ENCODE measurements around the gene CPED1.

DNA sequence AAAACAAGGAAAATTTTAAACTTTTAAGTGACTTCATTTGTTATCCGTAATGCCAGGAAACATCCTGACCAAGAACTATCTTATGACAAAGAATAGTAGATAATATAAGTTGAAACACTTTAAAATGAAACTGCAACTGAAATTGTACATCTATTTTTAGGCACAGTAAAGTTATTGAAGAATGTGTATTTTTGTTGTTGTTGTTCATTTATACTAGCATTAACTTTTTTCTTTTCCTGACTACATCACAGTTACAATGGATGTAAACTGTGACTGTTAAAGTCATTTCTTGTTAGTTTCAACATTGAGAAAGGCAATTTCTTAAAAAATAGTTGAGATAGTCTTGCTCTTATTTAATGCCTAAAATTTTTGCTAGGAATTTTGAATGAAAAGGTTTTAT is 2.6 kb downstream of the CPED1 start:
- TF ChIP-seq, protein P1, sequence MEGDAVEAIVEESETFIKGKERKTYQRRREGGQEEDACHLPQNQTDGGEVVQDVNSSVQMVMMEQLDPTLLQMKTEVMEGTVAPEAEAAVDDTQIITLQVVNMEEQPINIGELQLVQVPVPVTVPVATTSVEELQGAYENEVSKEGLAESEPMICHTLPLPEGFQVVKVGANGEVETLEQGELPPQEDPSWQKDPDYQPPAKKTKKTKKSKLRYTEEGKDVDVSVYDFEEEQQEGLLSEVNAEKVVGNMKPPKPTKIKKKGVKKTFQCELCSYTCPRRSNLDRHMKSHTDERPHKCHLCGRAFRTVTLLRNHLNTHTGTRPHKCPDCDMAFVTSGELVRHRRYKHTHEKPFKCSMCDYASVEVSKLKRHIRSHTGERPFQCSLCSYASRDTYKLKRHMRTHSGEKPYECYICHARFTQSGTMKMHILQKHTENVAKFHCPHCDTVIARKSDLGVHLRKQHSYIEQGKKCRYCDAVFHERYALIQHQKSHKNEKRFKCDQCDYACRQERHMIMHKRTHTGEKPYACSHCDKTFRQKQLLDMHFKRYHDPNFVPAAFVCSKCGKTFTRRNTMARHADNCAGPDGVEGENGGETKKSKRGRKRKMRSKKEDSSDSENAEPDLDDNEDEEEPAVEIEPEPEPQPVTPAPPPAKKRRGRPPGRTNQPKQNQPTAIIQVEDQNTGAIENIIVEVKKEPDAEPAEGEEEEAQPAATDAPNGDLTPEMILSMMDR (IDR thresholded peaks at IDR 0.05) = no peak
- no peak for TF ChIP-seq POLR2A (IDR thresholded peaks at IDR 0.05)
